NCI-H82 (cell line): ENCODE measurements around the gene AP4B1.

ENCODE experiments used
- DNase-seq: peaks from one replicate; lab custom pipeline; 2025; lab: John Stamatoyannopoulos, UW

AP4B1 gene

DNA sequence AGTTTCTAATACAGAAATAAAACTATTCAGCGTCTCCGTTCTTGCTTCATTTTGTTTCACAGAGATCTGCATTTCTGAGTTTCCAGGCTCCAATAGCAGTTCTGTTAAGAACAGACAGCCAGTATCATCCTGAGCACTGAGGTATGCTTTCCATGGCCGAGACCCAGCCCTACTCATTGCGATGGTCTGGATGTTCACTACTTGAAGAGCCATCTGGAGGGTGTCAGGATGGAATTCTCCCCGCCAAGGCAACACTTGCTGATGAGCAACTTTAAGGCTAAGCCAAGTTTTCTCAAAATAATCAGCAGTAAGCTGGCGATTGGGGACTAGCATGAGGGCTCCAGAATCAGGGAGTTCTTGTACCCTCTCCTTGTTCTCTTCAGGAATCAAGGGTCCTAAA is 9.5 kb downstream of the AP4B1 start:
- no peak for DNase-seq

DNA sequence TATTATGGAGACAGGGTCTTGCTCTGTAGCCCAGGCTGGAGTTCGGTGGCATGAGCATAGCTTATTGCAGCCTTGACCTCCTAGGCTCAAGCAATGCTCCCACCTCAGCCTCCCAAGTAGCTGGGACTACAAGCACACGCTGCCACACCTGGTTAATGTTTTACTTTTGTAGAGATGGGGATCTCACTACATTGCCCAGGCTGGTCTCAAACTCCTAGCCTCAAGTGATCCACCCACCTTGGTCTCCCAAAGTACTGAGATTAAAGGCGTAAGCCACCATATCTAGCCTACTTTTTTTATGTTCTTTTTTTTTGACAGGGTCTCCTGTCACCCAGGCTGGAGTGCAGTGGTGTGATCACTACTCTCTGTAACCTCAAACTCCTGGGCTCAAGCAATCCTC is 11.3 kb downstream of the AP4B1 start:
- DNase-seq: no peak

DNA sequence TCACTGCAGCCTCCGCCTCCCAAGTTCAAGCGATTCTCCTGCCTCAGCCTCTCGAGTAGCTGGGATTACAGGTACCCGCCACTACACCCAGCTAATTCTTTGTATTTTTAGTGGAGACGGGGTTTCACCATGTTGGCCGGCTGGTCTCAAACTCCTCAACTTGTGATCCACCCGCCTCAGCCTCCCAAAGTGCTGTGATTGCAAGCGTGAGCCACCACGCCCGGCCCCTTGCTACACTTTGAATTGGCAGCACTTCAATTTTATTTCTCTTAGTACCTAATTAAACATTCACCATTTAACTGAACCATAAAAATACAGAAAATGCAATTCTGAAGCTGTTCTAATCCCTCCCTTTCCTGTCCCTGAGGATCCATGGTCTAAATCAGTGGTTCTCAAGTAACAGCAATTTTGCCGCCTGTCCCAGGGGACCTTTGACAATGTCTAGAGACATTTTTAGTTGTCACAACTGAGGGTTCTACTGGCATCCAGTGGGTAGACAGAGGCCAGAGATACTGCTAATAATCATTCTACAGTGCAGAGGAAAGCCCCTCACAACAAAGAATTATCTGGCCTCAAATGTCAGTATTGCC is 12.9 kb downstream of the AP4B1 start:
- no peak for DNase-seq

DNA sequence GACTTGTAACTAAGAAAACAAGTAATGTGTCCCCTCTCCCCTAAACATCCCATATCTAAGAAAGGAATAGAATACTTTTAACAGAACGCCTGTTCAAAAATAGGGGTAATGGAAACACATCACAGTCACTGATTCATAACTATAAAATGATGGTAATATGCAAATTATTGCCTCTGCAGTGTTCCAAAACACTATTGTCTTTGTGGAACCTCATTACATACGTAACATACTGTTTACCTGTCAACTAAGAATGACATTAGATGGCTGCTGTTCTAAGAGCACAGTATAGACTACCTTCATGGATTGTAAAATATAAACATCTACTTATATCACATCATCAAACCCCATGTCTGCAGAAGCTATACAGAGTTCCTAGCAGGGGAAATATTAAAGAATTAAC is 13.8 kb downstream of the AP4B1 start:
- no peak for DNase-seq

DNA sequence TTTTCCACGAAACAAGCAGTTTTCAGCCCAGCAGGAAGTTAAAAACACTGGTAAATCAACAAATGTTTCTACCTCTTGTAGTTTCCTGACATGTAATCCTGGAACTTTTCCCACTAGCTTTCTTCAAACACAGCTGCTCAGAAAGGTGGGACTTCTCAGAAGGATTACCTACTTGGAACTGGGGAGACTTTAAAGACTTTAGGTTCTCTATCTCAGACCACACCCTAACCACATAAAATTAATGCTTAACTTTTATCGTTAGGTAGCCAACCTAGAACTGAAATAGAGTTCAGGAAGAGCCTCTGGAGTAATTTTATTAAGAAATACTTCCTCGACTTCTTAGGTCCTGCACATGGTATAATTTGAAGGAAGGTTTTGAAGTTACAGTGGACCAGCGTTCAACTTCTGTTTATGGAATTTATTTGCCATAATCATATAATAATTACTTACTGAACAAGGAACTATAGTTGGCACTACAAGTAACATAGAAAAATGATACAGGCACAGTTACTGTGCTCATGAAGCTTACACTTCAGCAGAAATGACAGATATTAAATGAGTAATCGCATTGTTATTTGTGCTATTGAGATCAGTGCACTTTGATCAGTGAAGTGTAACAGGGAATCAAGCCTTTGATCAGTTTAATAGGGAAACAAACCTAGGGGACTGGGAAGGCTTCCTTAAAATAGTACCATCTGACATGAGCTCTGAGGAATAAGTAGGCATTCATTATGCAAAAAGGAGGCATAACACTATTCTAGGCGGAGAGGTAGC is 17.0 kb downstream of the AP4B1 start, which contains the start of gene BCL2L15:
Gene BCL2L15, minus strand, starts transcription at position 180 of the 774 bp plus-strand sequence. CDS start 206 bp downstream, outside the sequence.
- DNase-seq: no peak

DNA sequence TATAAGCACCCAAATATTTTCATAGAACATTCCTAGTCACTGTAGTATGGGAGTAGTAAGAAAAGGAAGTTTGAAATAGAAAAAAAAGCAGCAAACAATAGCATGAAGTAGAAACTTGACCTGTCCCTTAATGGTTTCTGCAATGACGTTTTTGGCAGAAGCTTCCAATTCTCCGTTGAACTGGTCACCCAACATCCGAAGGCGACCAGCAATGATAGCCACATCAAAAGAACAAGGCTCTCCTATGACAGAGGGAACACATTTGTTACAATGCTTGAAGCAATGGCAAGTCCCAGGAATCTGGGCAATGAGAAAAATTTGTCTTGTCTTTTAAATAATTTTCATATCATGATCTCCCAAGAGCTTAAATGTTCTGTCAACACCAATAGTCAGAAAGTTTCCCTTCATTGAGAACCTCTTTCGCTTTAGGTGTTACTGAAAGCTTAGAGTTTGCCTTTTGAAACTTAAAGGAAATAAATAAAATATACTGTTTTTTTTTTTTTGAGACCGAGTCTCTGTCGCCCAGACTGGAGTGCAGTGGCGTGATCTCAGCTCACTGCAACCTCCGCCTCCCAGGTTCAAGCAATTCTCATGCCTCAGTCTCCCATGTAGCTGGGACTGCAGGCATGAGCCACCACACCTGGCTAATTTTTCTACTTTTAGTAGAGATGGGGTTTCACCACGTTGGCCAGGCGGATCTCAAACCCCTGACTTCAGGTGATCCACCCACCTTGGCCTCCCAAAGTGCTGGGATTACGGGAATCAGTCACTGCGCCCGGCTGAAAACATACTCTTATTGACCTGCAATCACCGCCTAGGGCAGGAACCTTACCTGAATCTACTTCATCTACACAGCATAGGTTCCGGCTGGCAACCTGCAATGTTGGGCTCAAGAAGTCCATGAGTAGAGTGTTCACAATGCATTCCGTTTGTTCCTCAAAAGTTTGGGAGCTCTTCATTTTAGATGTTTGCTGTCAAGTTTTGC is 17.9 kb downstream of the AP4B1 start:
- no peak for DNase-seq

DNA sequence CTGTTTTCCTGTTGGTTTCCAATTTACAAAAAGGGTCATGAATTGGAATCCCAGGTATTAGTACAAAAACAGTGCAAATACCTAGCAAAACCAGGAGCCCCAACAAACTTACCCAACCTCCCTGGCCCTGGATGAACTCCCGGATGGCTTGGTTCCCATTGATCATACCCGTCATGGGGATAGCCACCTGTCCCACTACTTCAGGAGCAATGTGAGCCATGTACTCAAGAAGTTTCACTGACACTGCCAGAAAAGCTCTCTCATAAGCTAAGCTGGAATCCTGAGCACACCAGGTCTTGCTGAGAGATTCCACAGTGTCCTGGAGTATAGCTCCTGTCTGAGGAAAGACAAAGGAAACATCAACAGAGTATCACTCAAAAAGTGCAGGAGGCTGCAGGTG is 22.9 kb downstream of the AP4B1 start:
- DNase-seq: no peak

DNA sequence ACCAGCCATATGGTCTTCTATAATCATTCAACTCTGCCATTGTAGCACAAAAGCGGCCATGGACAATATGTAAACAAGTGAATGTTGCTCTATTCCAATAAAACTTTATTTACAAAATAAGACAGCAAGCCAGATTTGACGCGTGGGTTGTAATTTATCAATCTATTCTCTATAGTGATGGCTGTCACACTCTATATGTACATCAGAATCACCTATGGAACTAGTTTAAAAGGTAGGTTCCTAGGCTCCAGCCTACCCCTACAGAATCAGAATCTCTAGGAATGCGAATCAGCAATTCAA is 24.9 kb downstream of the AP4B1 start:
- no peak for DNase-seq

DNA sequence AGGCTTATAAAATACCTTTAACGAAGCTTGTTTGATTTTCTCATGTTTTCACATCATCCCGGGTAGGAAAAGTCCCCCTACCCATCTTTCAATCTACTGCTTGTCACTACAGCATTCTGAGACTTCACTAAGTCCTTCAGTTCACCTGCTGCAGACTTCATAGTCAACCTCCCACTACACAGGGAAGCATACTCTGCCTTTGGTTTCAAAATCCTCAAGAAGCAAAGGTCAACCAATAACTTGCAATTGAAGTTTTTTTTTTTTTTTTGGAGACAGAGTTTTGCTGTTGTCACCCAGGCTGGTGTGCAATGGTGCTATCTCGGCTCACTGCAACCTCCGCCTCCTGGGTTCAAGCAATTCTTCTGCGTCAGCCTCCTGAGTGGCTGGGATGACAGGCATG is 28.4 kb downstream of the AP4B1 start:
- no peak for DNase-seq

DNA sequence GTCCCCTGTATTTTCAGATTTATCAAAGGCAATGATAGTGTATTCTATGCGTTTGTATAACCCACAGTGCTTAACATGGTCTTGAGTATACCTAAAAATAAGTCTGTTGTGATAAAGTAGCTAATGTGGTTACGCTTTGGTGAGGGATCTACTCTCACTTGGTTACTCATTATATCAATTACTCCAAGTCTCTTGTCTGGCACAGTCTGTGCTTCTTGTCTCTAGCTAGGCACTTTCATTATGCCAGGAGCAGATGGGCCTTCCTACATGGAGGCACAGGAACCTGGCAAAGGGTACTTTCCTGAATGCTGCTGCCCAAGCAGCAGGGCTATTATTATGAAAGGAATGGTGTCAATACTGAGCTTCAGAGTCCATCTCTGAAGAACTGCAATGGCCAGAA is 28.9 kb downstream of the AP4B1 start:
- DNase-seq: no peak

DNA sequence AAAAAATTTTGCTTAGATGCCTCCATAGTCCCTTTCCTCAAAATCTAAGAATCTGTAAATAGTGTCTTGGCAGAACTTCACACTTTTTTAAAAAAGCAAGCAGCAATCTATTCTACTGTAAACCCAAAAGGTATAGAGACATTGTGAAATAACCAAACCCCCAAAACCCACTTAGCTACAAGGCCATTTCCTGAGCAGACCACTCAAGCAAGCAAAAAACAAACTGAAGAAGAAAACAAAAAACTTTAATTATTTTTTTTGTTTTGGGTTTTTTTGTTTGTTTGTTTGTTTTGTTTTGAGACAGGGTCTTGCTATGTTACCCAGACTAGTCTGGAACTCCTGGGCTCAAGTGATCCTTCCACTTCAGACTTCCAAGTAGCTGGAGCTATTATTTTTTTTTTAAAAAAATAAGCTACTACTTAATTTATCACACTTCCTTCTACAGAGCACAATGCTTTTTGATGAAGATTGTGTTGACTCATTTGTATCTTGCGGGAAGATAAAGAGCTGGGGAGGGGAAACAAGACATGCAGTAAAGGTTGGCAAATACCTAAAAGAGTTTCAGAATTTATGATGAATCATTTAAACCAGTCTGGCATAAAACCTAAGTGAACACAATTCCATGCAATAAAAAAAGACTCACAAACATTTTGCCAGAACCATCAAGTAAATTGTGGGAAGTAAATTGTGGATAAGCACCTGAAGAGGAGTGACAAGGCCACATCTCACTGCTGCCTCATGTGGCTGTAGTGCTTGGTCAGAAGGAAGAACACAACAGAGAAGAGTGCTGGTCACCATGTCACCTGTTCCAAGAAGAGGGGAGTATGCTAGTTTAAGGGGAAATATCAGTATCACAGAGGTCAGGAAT is 30.4 kb downstream of the AP4B1 start:
- peak; percentile 16 for DNase-seq

DNA sequence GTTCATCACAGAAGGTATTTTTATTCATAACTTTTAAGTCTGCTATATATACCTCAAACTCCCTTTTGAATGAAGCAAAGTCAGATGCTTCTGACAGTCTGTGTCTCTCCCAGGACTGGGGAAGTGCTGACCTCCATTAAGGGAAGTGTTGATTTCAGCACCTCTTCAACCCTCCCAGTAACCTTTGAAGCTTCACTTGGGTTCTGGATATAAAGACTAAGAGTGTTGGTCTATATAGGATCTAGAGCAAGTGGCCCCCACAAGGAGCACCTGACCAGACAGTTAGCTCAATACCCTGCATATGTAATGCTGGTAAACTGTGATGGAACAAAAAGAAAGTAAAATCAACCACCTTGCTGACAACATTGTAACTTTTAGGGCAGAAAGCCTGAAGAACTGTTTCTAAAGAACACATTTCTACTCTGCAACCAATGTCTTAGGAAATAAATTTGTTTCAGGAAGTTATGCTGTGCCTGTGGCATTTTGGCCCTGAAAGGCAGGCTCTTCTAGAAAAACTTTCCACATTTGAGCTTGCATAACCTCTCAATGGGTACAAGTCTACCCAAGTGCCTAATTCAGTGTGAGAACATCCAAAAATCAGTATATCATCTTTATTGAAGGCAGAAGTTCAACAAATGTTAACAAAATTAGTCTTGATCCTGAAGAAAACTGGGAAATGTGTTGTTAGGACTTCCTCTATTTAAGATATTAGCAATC is 32.2 kb downstream of the AP4B1 start:
- DNase-seq: no peak

DNA sequence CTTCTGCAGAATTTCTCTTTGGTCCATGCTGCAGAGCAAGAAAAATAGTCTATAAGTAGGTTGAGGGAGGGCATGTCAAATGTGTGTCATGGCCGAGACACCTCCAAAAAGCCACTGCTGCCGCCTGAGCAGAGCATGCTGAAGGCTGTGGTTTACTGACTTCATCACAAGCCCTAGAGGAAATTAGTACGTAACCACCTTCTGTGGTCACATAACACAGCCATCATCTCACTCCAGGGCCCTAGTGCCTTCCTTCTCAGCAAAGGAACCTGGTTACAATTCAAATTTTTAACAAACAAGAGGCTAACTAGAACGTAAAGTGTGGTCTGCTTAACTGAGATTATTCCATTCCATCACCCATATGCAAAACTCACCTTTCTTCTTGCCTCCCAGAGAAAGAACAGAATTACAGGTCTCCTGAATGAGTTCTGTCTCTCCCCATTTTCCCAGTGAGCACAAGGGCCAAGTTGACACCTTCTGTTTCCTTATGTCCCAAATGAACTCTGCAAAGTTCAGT is 32.9 kb downstream of the AP4B1 start, which contains the start of gene PTPN22:
Gene PTPN22, minus strand, starts transcription at position 116 of the 517 bp plus-strand sequence.
- DNase-seq: no peak

DNA sequence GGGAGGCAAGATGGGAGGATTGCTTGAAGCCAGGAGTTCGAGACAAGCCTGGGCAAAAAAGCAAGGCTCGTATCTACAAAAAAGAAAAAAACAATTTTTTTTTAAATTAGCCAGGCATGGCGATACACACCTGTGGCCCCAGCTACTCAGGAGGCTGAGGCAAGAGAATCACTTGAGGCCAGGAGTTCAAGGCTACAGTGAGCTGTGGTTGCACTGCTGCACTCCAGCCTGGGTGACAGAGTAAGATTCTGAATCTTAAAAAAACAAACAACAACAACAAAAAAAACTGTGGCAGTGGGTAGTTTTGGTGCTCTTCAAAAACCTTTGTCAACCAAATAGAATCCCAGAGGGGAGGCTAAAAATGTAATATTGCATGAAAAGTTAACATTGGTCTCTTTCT is 33.8 kb downstream of the AP4B1 start:
- DNase-seq: no peak

DNA sequence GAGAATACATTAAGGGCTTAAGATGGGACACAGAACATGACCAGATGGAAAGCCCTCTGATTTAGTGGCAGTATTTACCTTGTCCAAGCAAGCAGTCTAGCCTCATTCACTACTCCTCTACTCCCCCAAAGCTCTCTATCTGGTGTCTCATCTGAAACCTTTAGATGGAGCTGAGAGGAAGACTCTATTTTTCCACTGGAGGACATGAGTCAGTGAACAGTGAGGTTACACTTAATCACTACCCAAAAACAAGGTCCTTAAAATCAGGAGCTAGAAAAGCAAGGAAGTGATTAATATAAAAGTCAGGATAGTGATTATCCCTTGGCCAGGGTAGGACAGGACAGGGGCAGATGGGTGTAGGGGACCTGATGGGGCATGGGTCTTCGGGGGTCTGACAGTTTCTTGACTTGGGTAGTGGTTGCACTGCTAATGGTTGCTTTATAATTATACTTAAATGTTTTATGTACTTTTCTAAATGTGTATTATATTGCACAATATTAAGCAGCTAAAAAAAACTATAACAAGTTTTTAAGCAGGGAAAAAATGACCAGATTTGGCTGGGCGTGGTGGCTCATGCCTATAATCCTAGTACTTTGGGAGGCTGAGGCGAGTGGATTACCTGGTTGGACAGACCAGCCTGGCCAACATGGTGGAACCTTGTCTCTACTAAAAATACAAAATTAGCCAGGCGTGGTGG is 36.1 kb downstream of the AP4B1 start:
- DNase-seq: peak; percentile 30

DNA sequence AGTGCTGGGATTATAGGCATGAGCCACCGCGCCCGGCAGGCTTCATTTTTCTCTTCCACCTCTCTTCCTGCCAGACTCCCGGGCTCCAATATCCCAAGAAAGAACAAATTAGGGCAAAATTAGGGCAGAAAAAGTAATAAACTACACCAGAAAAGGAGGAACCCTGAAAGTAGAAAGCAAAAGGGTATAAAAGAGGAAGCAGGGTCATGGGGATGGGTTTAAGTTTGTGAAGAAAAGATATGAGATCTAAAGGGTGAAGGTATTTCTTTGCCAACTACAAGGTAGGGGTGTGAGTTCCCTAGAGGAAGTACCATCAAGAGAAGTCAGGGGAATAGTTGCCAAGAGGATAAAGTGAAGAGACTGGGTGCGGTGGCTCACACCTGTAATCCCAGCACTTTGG is 43.0 kb downstream of the AP4B1 start:
- no peak for DNase-seq

DNA sequence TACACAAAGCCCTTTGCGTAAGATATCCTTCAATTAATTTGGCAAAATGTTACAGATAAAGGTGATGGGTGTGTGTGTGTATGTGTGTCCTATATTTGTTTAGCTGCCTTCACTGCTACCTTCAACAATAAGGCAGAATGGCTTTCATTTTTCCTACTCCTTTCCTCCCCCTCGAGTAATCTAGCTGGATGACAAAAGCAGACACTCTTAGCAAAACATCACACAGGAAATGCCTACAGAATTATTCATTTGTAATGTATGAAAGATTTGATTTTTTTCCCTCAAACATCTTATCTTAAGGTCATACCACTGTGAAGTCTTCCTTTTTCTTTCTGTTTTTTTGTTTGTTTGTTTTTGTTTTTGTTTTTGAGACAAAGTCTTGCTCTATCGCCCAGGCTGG is 43.7 kb downstream of the AP4B1 start:
- no peak for DNase-seq

DNA sequence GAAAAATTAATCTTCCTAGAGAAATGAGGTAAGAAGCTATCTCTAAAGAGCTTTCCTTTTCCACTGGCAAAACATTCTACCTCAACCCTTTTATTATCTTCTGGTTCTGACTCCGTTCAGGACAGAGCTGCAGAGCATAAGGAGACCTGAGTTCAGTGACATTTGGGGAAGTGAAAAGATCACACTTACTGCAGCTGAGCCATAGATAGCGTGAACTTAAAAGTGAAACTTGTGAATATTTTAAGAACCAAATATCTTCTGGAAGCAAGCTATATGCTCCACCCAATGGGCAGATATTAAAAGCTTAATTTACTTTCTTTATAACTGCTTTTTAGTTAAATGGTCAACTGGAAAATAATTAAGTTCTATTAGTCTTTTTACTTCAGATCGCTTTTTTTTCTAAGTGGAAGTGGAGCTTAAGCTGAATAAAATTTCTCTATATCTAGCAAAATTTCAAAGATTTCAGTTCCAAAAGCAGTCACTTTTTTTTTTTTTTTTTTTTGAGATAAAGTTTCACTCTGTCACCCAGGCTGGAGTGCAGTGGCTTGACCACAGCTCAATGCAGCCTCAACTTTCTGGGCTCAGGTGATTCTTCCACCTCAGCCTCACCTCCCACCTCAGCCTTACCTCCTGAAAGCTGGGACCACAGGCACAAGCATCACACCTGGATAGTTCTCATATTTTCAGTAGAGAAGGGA is 45.0 kb downstream of the AP4B1 start:
- no peak for DNase-seq

DNA sequence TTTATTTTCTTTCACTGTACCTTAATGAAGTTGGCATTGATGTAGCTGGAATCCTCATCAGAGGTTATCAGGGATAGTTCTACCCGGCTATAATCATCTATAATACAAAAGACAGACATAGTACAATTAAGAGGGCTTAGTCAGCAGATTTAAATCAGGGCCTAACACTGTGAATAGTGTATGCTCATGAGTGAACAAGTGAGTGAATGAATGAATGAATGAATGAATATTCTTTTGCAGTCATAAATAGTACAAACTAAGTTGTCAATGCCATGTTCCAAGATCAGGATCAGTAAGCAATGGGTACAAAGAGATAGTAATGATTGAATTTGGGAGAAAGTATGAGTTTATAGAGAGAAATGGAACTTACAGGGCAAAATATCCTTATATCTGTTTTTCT is 45.6 kb downstream of the AP4B1 start:
- DNase-seq: peak; percentile 24

DNA sequence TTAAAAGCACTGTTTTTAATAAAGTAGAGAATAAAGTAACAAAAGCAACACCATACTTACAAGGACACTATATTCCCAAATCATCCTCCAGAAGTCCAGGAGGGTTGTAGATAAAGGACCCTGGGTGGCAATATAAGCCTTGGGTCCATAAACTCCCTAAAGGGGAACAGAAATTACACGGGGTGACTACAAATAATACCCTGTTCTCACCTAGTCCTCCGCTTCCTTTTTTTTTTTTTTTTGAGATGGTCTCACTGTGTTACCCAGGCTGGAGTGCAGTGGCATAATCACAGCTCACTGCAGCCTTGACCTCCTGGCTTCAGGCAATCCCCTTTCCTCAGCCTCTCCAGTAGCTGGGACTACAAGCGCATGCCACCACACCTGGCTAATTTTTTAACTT is 46.2 kb downstream of the AP4B1 start:
- DNase-seq: no peak
